G401 (cell line): ENCODE measurements around the gene XYLT2. TPM values are rescaled to one million over a fixed set of nuclear protein-coding genes. Genes with fewer than 3 reads are reported as not detected.

Source experiments
- DNase-seq: peaks from one replicate; pipeline ENCODE4 v3.0.0-alpha.2; 2015; ENCODE audit warnings: low spot score
- in situ Hi-C: cut with HindIII; loops from 2 replicates; pipeline ENCODE4 v1.10.0; 2016; ENCODE audit warnings: low sequenced_read_pairs, mixed read lengths
- total RNA-seq: library from RNA; depleted of rRNA; stranded (reverse); fragments of >200 nt; shearing (Covaris generic); gene quantifications from 2 replicates; pipeline ENCODE4 v1.2.3, GENCODE V29; 2014

Gene XYLT2
- total RNA-seq, 1 experiment from 2014 or later, result 33.5 TPM

- no peak for DNase-seq
- in situ Hi-C loops, result no loop called here
Observed at GRCh38 chr17:50359998-50360461, 14.1 kb downstream of the XYLT2 start.

- in situ Hi-C loops, result no loop called here
Observed at GRCh38 chr17:50360486-50361115, 14.7 kb downstream of the XYLT2 start.

DNA sequence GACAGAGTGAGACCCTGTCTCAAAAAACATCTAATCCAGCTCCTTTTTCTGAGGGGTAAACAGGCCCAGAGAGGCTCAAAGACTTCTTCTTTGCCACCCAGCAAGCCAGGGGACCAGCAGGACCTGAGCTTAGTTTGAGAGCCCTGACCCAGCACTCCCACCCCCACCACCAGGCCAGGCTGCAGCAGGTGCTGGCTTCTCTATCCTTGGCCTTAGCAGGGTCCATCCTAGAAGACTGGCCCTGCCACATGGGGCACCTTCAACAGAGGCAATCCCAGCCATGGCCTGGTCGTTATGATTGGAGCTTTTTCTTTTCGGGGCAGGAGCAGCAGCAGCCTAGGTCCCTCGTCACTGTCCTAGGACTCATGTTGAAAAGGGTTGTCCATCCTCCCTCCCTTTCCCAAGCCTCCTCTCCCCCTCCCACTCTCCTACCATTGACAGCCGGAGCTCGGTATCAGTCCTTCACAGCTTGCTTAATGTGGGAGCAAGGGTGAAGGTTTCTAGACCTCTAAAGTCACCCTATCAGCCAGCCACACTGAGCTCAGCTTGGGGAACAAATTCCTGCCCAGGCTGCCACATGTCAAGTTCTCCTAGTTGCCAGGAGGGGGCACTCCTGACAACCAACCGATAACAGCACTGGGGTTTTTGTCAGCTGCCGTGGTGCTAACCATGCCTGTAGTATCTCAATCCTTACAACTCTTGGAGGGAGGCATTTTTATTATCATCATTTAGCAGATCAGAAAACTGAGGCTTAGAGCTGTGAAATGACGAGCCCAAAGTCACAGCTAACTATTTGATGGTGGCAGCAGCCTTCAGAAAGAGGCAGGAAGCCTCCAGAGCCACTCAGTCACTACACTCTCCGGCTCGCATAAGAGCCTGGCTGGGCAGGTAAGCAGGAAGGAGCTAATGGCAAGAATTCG lies 15.9 kb downstream of the XYLT2 start:
- DNase-seq, result peak; percentile 81
- in situ Hi-C loops, result no loop called here

More at GRCh38 chr17:50360486-50361115, 14.7 kb downstream of the XYLT2 start:
- DNase-seq, result no peak

DNA sequence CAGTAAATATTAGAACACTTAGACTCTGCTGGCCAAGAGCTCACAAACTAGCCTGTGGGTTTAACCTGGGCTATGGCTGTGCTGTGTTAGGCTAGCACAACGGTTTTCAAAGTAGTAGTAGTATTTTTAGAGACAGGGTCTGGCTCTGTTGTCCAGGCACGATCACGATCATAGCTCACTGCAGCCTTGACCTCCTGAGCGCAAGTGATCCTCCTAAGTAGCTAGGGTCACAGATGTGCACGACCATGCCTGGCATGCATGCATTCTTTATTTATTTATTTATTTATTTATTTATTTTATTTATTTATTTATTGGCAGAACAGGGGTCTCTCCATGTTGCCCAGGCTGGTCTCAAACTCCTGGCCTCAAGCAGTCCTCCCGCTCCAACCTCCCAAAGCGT lies 16.7 kb downstream of the XYLT2 start:
- in situ Hi-C loops, result no loop called here

GRCh38 chr17:50363217-50364060 lies 17.5 kb downstream of the XYLT2 start:
- in situ Hi-C loops, result no loop called here
- peak; percentile 70 for DNase-seq

More for the DNA sequence above, 16.7 kb downstream of the XYLT2 start:
- no peak for DNase-seq

DNA sequence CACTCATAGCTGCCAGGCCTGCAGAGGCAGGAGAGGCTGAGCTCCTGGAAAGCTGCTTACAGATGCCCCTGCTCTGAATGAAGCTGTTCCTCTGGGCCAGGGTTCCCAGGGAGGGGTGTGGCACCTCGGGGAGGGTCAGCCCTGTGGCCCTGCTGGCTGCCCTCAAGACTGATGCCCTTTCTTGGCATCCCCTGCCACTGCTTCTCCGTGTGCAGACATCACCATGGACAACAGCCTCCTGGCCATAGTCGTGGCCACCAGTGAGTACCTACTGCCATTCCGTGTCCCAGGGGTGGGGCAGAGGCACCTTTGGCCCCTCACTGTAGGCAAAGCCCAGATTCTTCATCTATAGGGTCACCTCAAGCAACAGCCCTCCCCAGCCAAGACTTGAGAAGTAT lies 18.1 kb downstream of the XYLT2 start:
- in situ Hi-C loops, result no loop called here
- DNase-seq, result no peak

DNA sequence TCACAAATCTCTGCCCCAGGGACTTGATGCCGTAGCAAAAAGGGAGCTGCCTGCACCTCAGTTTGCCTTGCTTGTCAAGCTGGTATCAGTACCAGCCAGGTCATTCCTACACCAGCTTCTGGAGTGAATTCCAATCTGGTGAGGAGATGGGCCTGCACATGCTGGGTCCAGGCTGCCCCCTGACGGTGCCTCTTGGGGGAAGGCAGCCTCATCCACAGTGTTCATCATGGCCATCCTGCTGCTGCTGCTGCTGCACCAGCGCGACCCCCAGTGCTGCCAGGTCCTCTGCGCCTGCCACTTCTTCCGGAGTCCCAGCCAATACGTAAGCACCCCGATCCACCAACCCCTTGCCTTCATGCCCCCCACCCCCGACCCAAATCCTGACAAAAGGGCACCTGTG lies 18.8 kb downstream of the XYLT2 start:
- in situ Hi-C loops, result no loop called here

DNA sequence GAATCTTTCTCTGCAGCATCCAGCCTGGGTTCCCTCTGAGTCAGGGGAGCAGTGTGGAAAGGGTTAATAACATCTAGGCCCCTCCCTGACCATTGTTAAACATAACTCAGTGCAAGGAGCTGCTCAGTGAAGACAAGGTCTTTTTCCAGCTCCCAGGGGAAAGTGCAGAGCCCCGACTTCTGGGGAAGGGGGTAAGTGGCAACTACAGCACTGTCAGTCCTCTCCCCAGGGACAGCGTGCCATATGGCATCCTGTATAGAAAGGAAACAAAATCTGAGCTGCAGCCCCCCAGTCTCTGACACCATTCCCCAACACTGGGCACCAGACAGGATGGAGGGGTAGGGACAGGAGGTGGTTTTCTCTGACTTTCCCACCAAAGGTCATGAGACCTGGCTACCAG lies 19.2 kb downstream of the XYLT2 start:
- no peak for DNase-seq

More for the DNA sequence above, 18.8 kb downstream of the XYLT2 start:
- no peak for DNase-seq

GRCh38 chr17:50365649-50366393 lies 19.9 kb downstream of the XYLT2 start:
- in situ Hi-C loops, result no loop called here
- DNase-seq, result no peak

More for the DNA sequence above, 19.2 kb downstream of the XYLT2 start:
- in situ Hi-C loops, result no loop called here

DNA sequence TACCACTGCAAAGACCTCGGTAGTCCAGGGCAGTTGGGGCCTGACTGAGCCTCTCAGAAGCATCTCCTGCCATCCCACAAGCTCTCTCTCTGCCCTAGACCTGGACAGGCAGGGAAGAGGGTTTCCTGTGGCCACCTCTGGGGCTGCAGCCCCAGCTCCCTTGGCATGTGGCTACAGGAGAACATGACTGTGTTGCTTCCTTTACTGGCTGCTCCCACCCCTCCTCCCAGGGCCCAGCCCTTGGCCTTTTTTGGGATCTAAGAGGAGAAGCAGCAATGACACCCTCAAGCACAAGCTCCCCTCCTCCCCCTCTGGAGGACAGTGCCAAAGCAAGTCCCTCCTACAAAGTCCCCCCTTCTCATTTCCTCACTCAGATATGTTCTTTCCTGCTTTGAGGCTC lies 21.5 kb downstream of the XYLT2 start:
- in situ Hi-C loops, result no loop called here
- no peak for DNase-seq

DNA sequence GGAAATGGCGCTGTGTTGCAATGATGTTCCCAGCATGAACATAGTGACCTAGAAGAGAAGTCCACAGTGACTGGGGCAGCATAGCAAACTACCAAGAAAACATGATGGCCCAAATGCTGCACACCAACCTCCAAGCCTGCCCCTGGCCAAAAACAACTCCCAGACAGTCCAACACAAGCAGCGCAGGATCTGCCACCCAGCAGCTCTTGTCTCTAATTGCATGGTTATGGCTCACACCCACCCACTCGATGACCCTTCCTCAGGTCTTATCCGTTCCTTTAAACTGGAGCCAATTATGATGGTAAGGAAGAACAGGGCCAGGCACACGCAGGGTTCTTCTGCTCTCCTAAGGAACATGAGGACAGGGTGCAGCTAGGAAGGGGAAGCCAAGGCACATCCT lies 24.1 kb downstream of the XYLT2 start:
- no peak for DNase-seq
- in situ Hi-C loops, result no loop called here

GRCh38 chr17:50371526-50371925 lies 25.6 kb downstream of the XYLT2 start:
- DNase-seq, result no peak
- in situ Hi-C loops, result no loop called here

GRCh38 chr17:50372222-50372757 lies 26.4 kb downstream of the XYLT2 start:
- DNase-seq, result no peak
- in situ Hi-C loops, result no loop called here

DNA sequence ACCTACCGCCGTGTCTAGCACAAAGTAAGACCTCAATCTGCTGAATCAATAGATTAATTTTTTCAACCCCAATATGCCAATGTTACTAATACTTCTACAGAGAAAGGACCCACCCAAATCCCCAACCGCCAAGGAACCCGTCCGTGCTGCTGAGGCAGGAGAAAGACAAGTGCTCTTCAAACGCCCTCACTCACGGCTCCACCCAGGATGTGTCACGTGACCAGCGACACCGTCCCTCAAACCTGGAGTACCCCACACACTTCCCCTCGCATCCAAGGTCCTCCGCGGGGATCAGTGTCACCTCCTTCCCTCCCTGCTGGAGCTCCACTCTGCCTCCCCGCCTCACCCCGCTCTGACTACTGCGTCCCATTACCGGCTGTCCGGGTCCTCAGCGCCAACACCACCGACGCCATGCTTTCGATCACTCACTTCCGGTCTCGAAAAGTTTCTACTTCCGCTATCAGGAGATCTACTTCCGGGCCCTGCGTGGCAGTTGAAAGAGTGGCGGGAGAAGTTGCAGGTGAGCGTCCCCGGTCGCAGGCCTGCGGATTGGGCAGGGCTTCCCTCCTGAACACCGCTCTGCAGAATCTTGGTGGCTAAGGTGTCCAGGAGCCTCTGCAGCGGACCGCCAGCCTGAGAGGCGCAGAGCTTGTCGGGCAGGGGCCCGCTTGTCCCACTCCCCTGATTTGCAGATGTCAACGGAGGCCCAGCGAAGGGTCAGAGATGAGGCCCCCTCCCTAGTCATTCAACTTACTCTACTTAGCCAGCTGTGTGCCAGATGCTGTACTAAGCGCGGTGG lies 27.0 kb downstream of the XYLT2 start, which contains the start of the genes EME1 and MRPL27:
Gene EME1 (plus strand): TSS at position 472 of the 799 bp plus-strand sequence. CDS start 1,980 bp downstream, outside the sequence.
Gene MRPL27 (minus strand): TSS at position 427 of the 799 bp plus-strand sequence. CDS start 14 bp downstream, at position 413.
- in situ Hi-C loops, result no loop called here
- DNase-seq, result peak; percentile 92

GRCh38 chr17:50373705-50374104 lies 27.8 kb downstream of the XYLT2 start:
- in situ Hi-C loops, result no loop called here
- no peak for DNase-seq

- in situ Hi-C loops, result no loop called here
Observed at GRCh38 chr17:50375858-50376538, 30.1 kb downstream of the XYLT2 start.

More at GRCh38 chr17:50375858-50376538, 30.1 kb downstream of the XYLT2 start:
- DNase-seq, result no peak
